22Rv1 (cell line): ENCODE results near the gene AGFG1.

Source experiments
- H3K27ac ChIP-seq: fragments of 450-650 bp; 2 replicates; pipeline ENCODE4 v1.5.1; 2017
- ZFX ChIP-seq: fragments of 450-650 bp; IDR thresholded peaks from 2 replicates; pipeline ENCODE4 v1.6.1; 2017; ENCODE audit warnings: antibody characterized with exemption, borderline replicate concordance
- TF ChIP-seq, protein P1 (sequence below): fragments of 450-650 bp; IDR thresholded peaks from 2 replicates; pipeline ENCODE4 v1.5.1; 2017; ENCODE audit warnings: mild to moderate bottlenecking

The AGFG1 gene

GRCh38 chr2:227479865-227480475 lies 8.0 kb downstream of the AGFG1 start:
- no peak for TF ChIP-seq ZFX
- TF ChIP-seq, protein P1, sequence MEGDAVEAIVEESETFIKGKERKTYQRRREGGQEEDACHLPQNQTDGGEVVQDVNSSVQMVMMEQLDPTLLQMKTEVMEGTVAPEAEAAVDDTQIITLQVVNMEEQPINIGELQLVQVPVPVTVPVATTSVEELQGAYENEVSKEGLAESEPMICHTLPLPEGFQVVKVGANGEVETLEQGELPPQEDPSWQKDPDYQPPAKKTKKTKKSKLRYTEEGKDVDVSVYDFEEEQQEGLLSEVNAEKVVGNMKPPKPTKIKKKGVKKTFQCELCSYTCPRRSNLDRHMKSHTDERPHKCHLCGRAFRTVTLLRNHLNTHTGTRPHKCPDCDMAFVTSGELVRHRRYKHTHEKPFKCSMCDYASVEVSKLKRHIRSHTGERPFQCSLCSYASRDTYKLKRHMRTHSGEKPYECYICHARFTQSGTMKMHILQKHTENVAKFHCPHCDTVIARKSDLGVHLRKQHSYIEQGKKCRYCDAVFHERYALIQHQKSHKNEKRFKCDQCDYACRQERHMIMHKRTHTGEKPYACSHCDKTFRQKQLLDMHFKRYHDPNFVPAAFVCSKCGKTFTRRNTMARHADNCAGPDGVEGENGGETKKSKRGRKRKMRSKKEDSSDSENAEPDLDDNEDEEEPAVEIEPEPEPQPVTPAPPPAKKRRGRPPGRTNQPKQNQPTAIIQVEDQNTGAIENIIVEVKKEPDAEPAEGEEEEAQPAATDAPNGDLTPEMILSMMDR = peak; percentile 18; the same call in 1 of the 2 replicates

DNA sequence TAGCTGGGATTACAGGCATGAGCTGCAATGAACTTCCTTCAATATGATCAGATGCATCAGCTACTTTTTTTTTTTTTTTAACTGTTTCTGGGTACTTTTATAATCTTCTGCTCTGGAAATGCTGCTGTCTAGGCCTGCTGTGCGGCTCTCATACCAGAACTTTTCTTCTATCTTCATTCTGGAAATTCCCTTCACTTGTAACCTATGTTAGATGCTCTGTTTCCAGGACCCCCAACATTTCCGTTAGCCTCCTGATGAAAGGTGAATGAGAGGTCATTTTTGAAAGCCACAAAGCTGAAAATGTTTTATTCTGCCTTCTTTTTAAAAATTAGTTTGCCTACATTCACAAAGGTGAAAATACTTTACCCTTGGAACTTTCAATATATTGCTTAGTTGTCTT lies 8.6 kb downstream of the AGFG1 start:
- TF ChIP-seq, protein P1 = no peak
- no peak for TF ChIP-seq ZFX
- H3K27ac ChIP-seq = no peak overlapping the region

More at GRCh38 chr2:227479865-227480475, 8.0 kb downstream of the AGFG1 start:
- no peak overlapping the region for H3K27ac ChIP-seq

- no peak for TF ChIP-seq ZFX
- TF ChIP-seq, protein P1 = no peak
- H3K27ac ChIP-seq = peak overlapping the region; percentile 22; the same call in 1 of the 2 replicates
Observed at GRCh38 chr2:227482638-227483340, 10.8 kb downstream of the AGFG1 start.

- H3K27ac ChIP-seq = no peak overlapping the region
- no peak for TF ChIP-seq ZFX
- TF ChIP-seq, protein P1 = no peak
Observed at GRCh38 chr2:227485429-227485828, 13.5 kb downstream of the AGFG1 start.

- no peak for TF ChIP-seq ZFX
- TF ChIP-seq, protein P1 = no peak
Observed at GRCh38 chr2:227486688-227487087, 14.7 kb downstream of the AGFG1 start.

GRCh38 chr2:227488045-227488444 lies 16.1 kb downstream of the AGFG1 start:
- no peak overlapping the region for H3K27ac ChIP-seq
- TF ChIP-seq ZFX = no peak
- TF ChIP-seq, protein P1 = no peak

More at GRCh38 chr2:227486688-227487087, 14.7 kb downstream of the AGFG1 start:
- H3K27ac ChIP-seq = no peak overlapping the region

DNA sequence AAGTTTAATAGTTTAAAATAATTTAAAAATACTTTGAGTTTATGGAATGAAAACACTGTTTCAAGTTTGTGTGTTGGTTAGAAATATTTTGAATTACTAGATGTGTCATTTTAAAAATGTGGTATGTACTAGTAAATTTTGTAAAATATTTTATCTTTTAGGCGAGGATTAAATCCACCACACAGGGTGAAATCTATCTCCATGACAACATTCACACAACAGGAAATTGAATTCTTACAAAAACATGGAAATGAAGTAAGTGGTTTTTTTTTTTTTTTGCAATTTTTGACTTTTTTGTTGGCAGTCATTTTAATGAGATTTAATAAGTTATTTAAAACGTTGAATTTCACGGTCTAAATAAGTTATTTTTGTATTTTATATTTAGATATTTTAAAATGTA lies 19.4 kb downstream of the AGFG1 start:
- H3K27ac ChIP-seq = no peak overlapping the region
- TF ChIP-seq, protein P1 = no peak
- TF ChIP-seq ZFX = no peak
